Choroid plexus epithelial cell (primary cell): ENCODE data around the gene DERL2.

Experiments used
- DNase-seq: peaks from one replicate; pipeline ENCODE4 v3.0.0-alpha.2; 2010; ENCODE audit warnings: low read depth
- H3K4me3 ChIP-seq: 2 replicates; pipeline ENCODE4 v1.5.1; 2011; ENCODE audit warnings: low read depth, mild to moderate bottlenecking, control low read depth, low read length, moderate library complexity
- CTCF ChIP-seq: conservative IDR thresholded peaks from 2 replicates; pipeline ENCODE4 v1.5.1; 2011; ENCODE audit warnings: low read depth, mild to moderate bottlenecking, control low read depth, inconsistent platforms, low read length, moderate library complexity

The DERL2 gene

GRCh38 chr17:5527601-5528250, 41.7 kb upstream of the DERL2 start:
- no peak for TF ChIP-seq CTCF
- no peak for DNase-seq
- H3K4me3 ChIP-seq, result no peak overlapping the region

GRCh38 chr17:5526821-5527598, 41.0 kb upstream of the DERL2 start:
- no peak for TF ChIP-seq CTCF
- peak; percentile 86 for DNase-seq

GRCh38 chr17:5523249-5523648, 37.3 kb upstream of the DERL2 start:
- DNase-seq, result no peak
- H3K4me3 ChIP-seq, result no peak overlapping the region
- no peak for TF ChIP-seq CTCF

More at GRCh38 chr17:5526821-5527598, 41.0 kb upstream of the DERL2 start:
- H3K4me3 ChIP-seq, result no peak overlapping the region

- DNase-seq, result no peak
- no peak overlapping the region for H3K4me3 ChIP-seq
- TF ChIP-seq CTCF, result no peak
These were observed 36.5 kb upstream of the DERL2 start for GRCh38 chr17:5522476-5522875.

- TF ChIP-seq CTCF, result no peak
- peak; percentile 98 for DNase-seq
- no peak overlapping the region for H3K4me3 ChIP-seq
These were observed 30.2 kb upstream of the DERL2 start for GRCh38 chr17:5516060-5516792.

GRCh38 chr17:5514976-5515375, 29.0 kb upstream of the DERL2 start:
- TF ChIP-seq CTCF, result no peak
- no peak for DNase-seq
- H3K4me3 ChIP-seq, result no peak overlapping the region
